OCI-LY1 (cell line): ENCODE measurements around the gene WIPF1.

Experiments used
- H2AFZ ChIP-seq: fragments of 200-600 bp; sonication (generic), shearing (Covaris generic); 2 replicates; pipeline ENCODE4 v1.6.0; 2014; ENCODE audit warnings: antibody characterized with exemption, mild to moderate bottlenecking, low read length
- H3F3A ChIP-seq: fragments of 200-600 bp; sonication (generic), shearing (Covaris generic); 2 replicates; pipeline ENCODE4 v1.6.0; 2014; ENCODE audit warnings: mild to moderate bottlenecking, antibody characterized with exemption, low read length, moderate library complexity; ENCODE audit not compliant: insufficient read depth
- H3K27ac ChIP-seq: fragments of 200-600 bp; sonication (generic); 2 replicates; pipeline ENCODE4 v1.5.1; 2014; ENCODE audit warnings: low read length, mixed run types, mild to moderate bottlenecking, low read depth; ENCODE audit not compliant: poor library complexity, severe bottlenecking
- H3K27me3 ChIP-seq: fragments of 200-600 bp; sonication (generic); 2 replicates; pipeline ENCODE4 v1.6.0; 2014; ENCODE audit warnings: antibody characterized with exemption, mild to moderate bottlenecking, low read length, moderate library complexity; ENCODE audit not compliant: insufficient read depth
- H3K36me3 ChIP-seq: fragments of 200-600 bp; sonication (generic); 2 replicates; pipeline ENCODE4 v1.6.1; 2014; ENCODE audit warnings: mild to moderate bottlenecking, antibody characterized with exemption, low read length, moderate library complexity, mixed read lengths; ENCODE audit not compliant: insufficient read depth
- H3K4me1 ChIP-seq: fragments of 200-600 bp; sonication (generic); 2 replicates; pipeline ENCODE4 v1.5.1; 2014; ENCODE audit warnings: mild to moderate bottlenecking, low read length, moderate library complexity; ENCODE audit not compliant: insufficient read depth, severe bottlenecking
- H3K4me2 ChIP-seq: fragments of 200-600 bp; sonication (generic), shearing (Covaris generic); 2 replicates; pipeline ENCODE4 v1.6.1; 2014; ENCODE audit warnings: low read length
- H3K4me3 ChIP-seq: fragments of 200-600 bp; sonication (generic); 2 replicates; pipeline ENCODE4 v1.5.1; 2014; ENCODE audit warnings: low read length, low read depth, mild to moderate bottlenecking, mixed read lengths; ENCODE audit not compliant: poor library complexity, severe bottlenecking
- H3K79me2 ChIP-seq: fragments of 200-600 bp; shearing (Covaris generic); 2 replicates; pipeline ENCODE4 v1.6.1; 2016; ENCODE audit warnings: mixed run types, low read length, mixed read lengths; ENCODE audit not compliant: insufficient read depth
- H3K9ac ChIP-seq: fragments of 200-600 bp; sonication (generic), shearing (Covaris generic); 2 replicates; pipeline ENCODE4 v1.6.1; 2014; ENCODE audit warnings: mild to moderate bottlenecking, low read length, mixed read lengths
- H3K9me2 ChIP-seq: fragments of 200-600 bp; sonication (generic), shearing (Covaris generic); 2 replicates; pipeline ENCODE4 v1.6.1; 2014; ENCODE audit warnings: low read depth, mild to moderate bottlenecking, low read length, mixed read lengths
- H3K9me3 ChIP-seq: fragments of 200-600 bp; shearing (Covaris generic); 2 replicates; pipeline ENCODE4 v1.6.1; 2014; ENCODE audit warnings: low read length, mixed read lengths
- H4K20me1 ChIP-seq: fragments of 200-600 bp; sonication (generic), shearing (Covaris generic); 2 replicates; pipeline ENCODE4 v1.6.0; 2016; ENCODE audit warnings: mild to moderate bottlenecking, low read length; ENCODE audit not compliant: insufficient read depth
- CTCF ChIP-seq: fragments of 200-600 bp; sonication (generic), shearing (Covaris generic); IDR thresholded peaks from 2 replicates; pipeline ENCODE4 v1.5.1; 2017; ENCODE audit warnings: mild to moderate bottlenecking, antibody characterized with exemption, low read length, moderate library complexity, mixed read lengths
- EZH2 ChIP-seq: fragments of 200-600 bp; sonication (generic), shearing (Covaris generic); IDR thresholded peaks from 2 replicates; pipeline ENCODE4 v1.8.0; 2017; ENCODE audit warnings: borderline replicate concordance, mixed run types, mild to moderate bottlenecking, antibody characterized with exemption, low read length, moderate library complexity, mixed read lengths

WIPF1 gene

GRCh38 chr2:174575124-174575776 lies 22.4 kb downstream of the WIPF1 start:
- H3K9ac ChIP-seq, result no peak overlapping the region
- TF ChIP-seq CTCF, result no peak
- no peak for TF ChIP-seq EZH2
- no peaks in the 10 kb centered on the region for H3K4me1 ChIP-seq
- H3K36me3 ChIP-seq, result peaks cover 99% of the 10 kb centered on the region
- H3K79me2 ChIP-seq, result no peaks in the 10 kb centered on the region
- H3K27me3 ChIP-seq, result no peaks in the 10 kb centered on the region
- H3F3A ChIP-seq, result no peaks in the 10 kb centered on the region
- H3K9me3 ChIP-seq, result no peaks in the 10 kb centered on the region
- H3K27ac ChIP-seq, result no peak overlapping the region
- H3K9me2 ChIP-seq, result no peaks in the 10 kb centered on the region
- no peaks in the 10 kb centered on the region for H4K20me1 ChIP-seq
- H3K4me2 ChIP-seq, result no peak overlapping the region
- H2AFZ ChIP-seq, result no peak overlapping the region
- H3K4me3 ChIP-seq, result no peak overlapping the region

GRCh38 chr2:174574657-174575056 lies 22.9 kb downstream of the WIPF1 start:
- no peak overlapping the region for H3K4me3 ChIP-seq
- H2AFZ ChIP-seq, result no peak overlapping the region
- TF ChIP-seq CTCF, result no peak
- no peak for TF ChIP-seq EZH2
- no peaks in the 10 kb centered on the region for H3K27me3 ChIP-seq
- H3K4me1 ChIP-seq, result no peaks in the 10 kb centered on the region
- no peaks in the 10 kb centered on the region for H3F3A ChIP-seq
- no peaks in the 10 kb centered on the region for H3K9me2 ChIP-seq
- H3K79me2 ChIP-seq, result no peaks in the 10 kb centered on the region
- no peaks in the 10 kb centered on the region for H4K20me1 ChIP-seq
- no peak overlapping the region for H3K9ac ChIP-seq
- H3K9me3 ChIP-seq, result no peaks in the 10 kb centered on the region
- peaks cover 99% of the 10 kb centered on the region for H3K36me3 ChIP-seq
- H3K27ac ChIP-seq, result no peak overlapping the region
- H3K4me2 ChIP-seq, result no peak overlapping the region

- Histone ChIP-seq H3K4me1 (no peaks in the 10 kb centered on the region), H3K79me2 (no peaks in the 10 kb centered on the region)
- TF ChIP-seq EZH2, result no peak
Observed at GRCh38 chr2:174573621-174574081, 24.0 kb downstream of the WIPF1 start.

GRCh38 chr2:174572556-174572955 lies 25.0 kb downstream of the WIPF1 start:
- Histone ChIP-seq H3K36me3 (peaks cover 99% of the 10 kb centered on the region), H3K4me3 (no peak overlapping the region), H3K9me3 (no peaks in the 10 kb centered on the region), H4K20me1 (no peaks in the 10 kb centered on the region), H3F3A (no peaks in the 10 kb centered on the region), H3K4me1 (no peaks in the 10 kb centered on the region), H3K4me2 (no peak overlapping the region), H3K27me3 (no peaks in the 10 kb centered on the region), H3K9ac (no peak overlapping the region), H3K79me2 (no peaks in the 10 kb centered on the region), H3K9me2 (no peaks in the 10 kb centered on the region), H3K27ac (no peak overlapping the region), H2AFZ (no peak overlapping the region)
- TF ChIP-seq CTCF (no peak), EZH2 (no peak)

More at GRCh38 chr2:174573621-174574081, 24.0 kb downstream of the WIPF1 start:
- Histone ChIP-seq H3K27ac (no peak overlapping the region), H3F3A (no peaks in the 10 kb centered on the region), H3K36me3 (peaks cover 99% of the 10 kb centered on the region), H3K9ac (no peak overlapping the region), H3K9me3 (no peaks in the 10 kb centered on the region), H2AFZ (no peak overlapping the region), H3K4me3 (no peak overlapping the region), H3K9me2 (no peaks in the 10 kb centered on the region), H3K27me3 (no peaks in the 10 kb centered on the region), H3K4me2 (no peak overlapping the region), H4K20me1 (no peaks in the 10 kb centered on the region)
